B cell (primary cell): ENCODE data around the gene TNFRSF1B. TPM values are rescaled to one million over a fixed set of nuclear protein-coding genes. Genes with fewer than 3 reads are reported as not detected.

Experiments used
- ATAC-seq: fragments of 200-7000 bp; cut with Tn5 transposase; one replicate; pipeline ENCODE4 v1.10.0; 2021; ENCODE audit warnings: low read depth, mild to moderate bottlenecking, moderate number of reproducible peaks, moderate library complexity
- CTCF ChIA-PET: fragments of 350-600 bp; sonication (Branson Sonifier 250); formaldehyde crosslinking; loops from one replicate; lab custom pipeline; 2021; ENCODE audit warnings: antibody characterized with exemption, inconsistent platforms; lab: Charles Lee
- POLR2A ChIA-PET: fragments of 350-600 bp; sonication (Branson Sonifier 250); formaldehyde crosslinking; loops from one replicate; lab custom pipeline; 2021; ENCODE audit warnings: antibody characterized with exemption; lab: Charles Lee
- DNase-seq: peaks from one replicate; pipeline ENCODE4 v3.0.0; 2013
- H2AFZ ChIP-seq: 2 replicates; pipeline ENCODE4 v1.6.1; 2012; ENCODE audit warnings: mild to moderate bottlenecking, low read depth, low read length; ENCODE audit not compliant: insufficient read depth, poor library complexity, severe bottlenecking
- H3K27ac ChIP-seq, 2 donors: 1 replicate in 1 of 2; 2 replicates in 1 of 2; pipeline ENCODE4 v1.5.1; 2012 to 2013; ENCODE audit warnings: low read length in 2 of 2, mild to moderate bottlenecking in 2 of 2, moderate library complexity in 1 of 2
- H3K27me3 ChIP-seq, 4 experiments: fragments of 200-600 bp in 1 of 4; sonication (generic) in 1 of 4; replicated peaks in 1 of 4; 1 replicate in 2 of 4; 2 replicates in 2 of 4; pipeline versions ENCODE4 v1.6.1 to v1.7.0; 2013 to 2016; ENCODE audit warnings: low read length in 3 of 4, mild to moderate bottlenecking in 2 of 4, mixed read lengths in 1 of 4, moderate library complexity in 1 of 4; ENCODE audit not compliant: insufficient read depth in 4 of 4, control insufficient read depth in 3 of 4; ENCODE audit errors: control extremely low read depth in 1 of 4
- H3K36me3 ChIP-seq, 2 experiments: replicated peaks in 1 of 2; 1 replicate in 1 of 2; 2 replicates in 1 of 2; pipeline versions ENCODE4 v1.6.1 to v1.7.1; 2013; ENCODE audit warnings: low read length in 1 of 2; ENCODE audit not compliant: insufficient read depth in 2 of 2, control insufficient read depth in 1 of 2; ENCODE audit errors: control extremely low read depth in 1 of 2, extremely low read depth in 1 of 2
- H3K4me1 ChIP-seq, 2 donors: fragments of 200-600 bp in 1 of 2; sonication (generic) in 1 of 2; 1 replicate in 1 of 2; 2 replicates in 1 of 2; pipeline versions ENCODE4 v1.5.1 to v1.6.1; 2013 to 2017; ENCODE audit warnings: low read length in 2 of 2; ENCODE audit not compliant: control insufficient read depth in 2 of 2, insufficient read depth in 2 of 2
- H3K4me2 ChIP-seq: replicated peaks from 2 replicates; pipeline ENCODE3; 2012; ENCODE audit warnings: mild to moderate bottlenecking, low read depth, low read length; ENCODE audit not compliant: poor library complexity, severe bottlenecking
- H3K4me3 ChIP-seq, 5 experiments: fragments of 200-600 bp in 1 of 5; sonication (generic) in 1 of 5; 1 replicate in 3 of 5; 2 replicates in 2 of 5; pipeline versions ENCODE4 v1.5.1 to v1.7.0; 2011 to 2016; ENCODE audit warnings: low read length in 4 of 5, mild to moderate bottlenecking in 4 of 5, low read depth in 2 of 5, control low read depth in 1 of 5, moderate library complexity in 1 of 5; ENCODE audit not compliant: insufficient read depth in 1 of 5; ENCODE audit errors: control extremely low read depth in 1 of 5, extremely low read depth in 1 of 5
- H3K79me2 ChIP-seq: fragments of 200-600 bp; sonication (generic); one replicate; pipeline ENCODE4 v1.6.0; 2016; ENCODE audit warnings: low read length; ENCODE audit not compliant: control insufficient read depth, insufficient read depth
- H3K9ac ChIP-seq: fragments of 200-600 bp; sonication (generic); 2 replicates; pipeline ENCODE4 v1.6.1; 2017; ENCODE audit warnings: mild to moderate bottlenecking, low read length, moderate library complexity
- H3K9me3 ChIP-seq, 3 donors: one replicate each; pipeline versions ENCODE4 v1.6.1 to v1.7.1; 2013; ENCODE audit warnings: low read length in 2 of 3; ENCODE audit not compliant: control insufficient read depth in 2 of 3, insufficient read depth in 1 of 3; ENCODE audit errors: control extremely low read depth in 1 of 3
- H4K20me1 ChIP-seq: 2 replicates; pipeline ENCODE4 v1.6.0; 2012; ENCODE audit warnings: mild to moderate bottlenecking, low read length; ENCODE audit not compliant: insufficient read depth, control insufficient read depth, poor library complexity, severe bottlenecking
- H3K27ac Mint-ChIP-seq: one replicate; pipeline ENCODE4 v1.8.0; 2021; ENCODE audit warnings: mixed read lengths
- H3K27me3 Mint-ChIP-seq: one replicate; pipeline ENCODE4 v1.8.0; 2021; ENCODE audit warnings: mixed read lengths
- H3K4me1 Mint-ChIP-seq: one replicate; pipeline ENCODE4 v1.8.0; 2021; ENCODE audit warnings: mixed read lengths
- H3K4me3 Mint-ChIP-seq: one replicate; pipeline ENCODE4 v1.8.0; 2021; ENCODE audit warnings: mixed read lengths
- H3K9me3 Mint-ChIP-seq: one replicate; pipeline ENCODE4 v1.8.0; 2022; ENCODE audit warnings: mixed read lengths; ENCODE audit not compliant: insufficient read depth
- CTCF ChIP-seq: fragments of 200-600 bp; IDR thresholded peaks from one replicate; pipeline ENCODE4 v1.8.0; 2022; ENCODE audit warnings: antibody characterized with exemption, mild to moderate bottlenecking
- EZH2 ChIP-seq: IDR thresholded peaks from 2 replicates; pipeline ENCODE4 v1.6.1; 2012; ENCODE audit warnings: borderline replicate concordance, low read depth, mild to moderate bottlenecking, moderate library complexity, low read length; ENCODE audit not compliant: insufficient read depth, poor library complexity, severe bottlenecking
- WGBS: methylation state at CpG from one replicate; pipeline ENCODE4 v1.1.5; 2013; ENCODE audit warnings: missing lambda C conversion rate; ENCODE audit not compliant: insufficient coverage; 5-methylcytosine and 5-hydroxymethylcytosine counted together
- intact Hi-C: fragments of 100-400 bp; cut with micrococcal nuclease; formaldehyde crosslinking; loops from one replicate; pipeline ENCODE4 v1.10.0; 2022
- polyA plus RNA-seq: library from polyadenylated mRNA; depleted of rRNA; stranded (reverse); fragments of >200 nt; gene quantifications from 2 replicates; pipeline ENCODE4 v1.2.3, GENCODE V29; 2012
- total RNA-seq, 2 donors: library from RNA; stranded (reverse); fragments of 120-200 nt in 1 of 2; gene quantifications; 1 replicate in 1 of 2; 2 replicates in 1 of 2; pipeline versions ENCODE4 v1.2.3 to v1.2.4, GENCODE V29; 2013 to 2022

The TNFRSF1B gene
- total and polyA plus RNA-seq, 2 donors (not counting 1 experiment from before 2014, with no cell fraction given), result 37.7 to 99.4 TPM

GRCh38 chr1:12172042-12172851 lies 5.5 kb downstream of the TNFRSF1B start:
- H4K20me1 ChIP-seq, result peaks cover 63% of the 10 kb centered on the region
- H3K4me1 ChIP-seq, result peaks cover 36 to 77% of the 10 kb centered on the region in 2 donors
- H3K36me3 ChIP-seq, result peaks cover 0 to 17% of the 10 kb centered on the region in 2 experiments
- H3K4me2 ChIP-seq, result peak overlapping the region; percentile 29
- ChIA-PET CTCF (interaction anchor here (5.5 kb wide), 1 partner anchor 47 kb away, joined by 41 read pairs; no protein-coding TSS in a partner anchor), POLR2A (interaction anchor here (1.0 to 1.9 kb wide), 3 partner anchors 11 to 23 kb away, joined by 3 to 4 read pairs (median 3); no protein-coding TSS in a partner anchor)
- peak overlapping the region; percentile 88 for H3K27ac Mint-ChIP-seq
- intact Hi-C loops, result no loop called here
- H3K9ac ChIP-seq, result no peak overlapping the region
- WGBS, result 77% methylated on average over 13 of the region's 14 CpGs
- no peak overlapping the region for H3K4me3 ChIP-seq
- H3K27me3 Mint-ChIP-seq, result no peaks in the 10 kb centered on the region
- peak overlapping the region; percentile 21 to 49 for H3K27ac ChIP-seq
- ATAC-seq (no peak), DNase-seq (no peak)
- TF ChIP-seq CTCF (no peak), EZH2 (no peak)
- no peak overlapping the region for H2AFZ ChIP-seq
- peaks cover 85% of the 10 kb centered on the region for H3K4me1 Mint-ChIP-seq
- no peaks in the 10 kb centered on the region for H3K27me3 ChIP-seq
- H3K79me2 ChIP-seq, result peaks cover 83% of the 10 kb centered on the region
- no peaks in the 10 kb centered on the region for H3K9me3 ChIP-seq
- H3K4me3 Mint-ChIP-seq, result peak overlapping the region; percentile 83
- H3K9me3 Mint-ChIP-seq, result no peaks in the 10 kb centered on the region
